NCI-H2227 (cell line): ENCODE results near the gene ITIH4.

Experiments
- DNase-seq: peaks from one replicate; lab custom pipeline; 2025; ENCODE audit not compliant: unreplicated experiment; lab: John Stamatoyannopoulos, UW

ITIH4 gene

DNA sequence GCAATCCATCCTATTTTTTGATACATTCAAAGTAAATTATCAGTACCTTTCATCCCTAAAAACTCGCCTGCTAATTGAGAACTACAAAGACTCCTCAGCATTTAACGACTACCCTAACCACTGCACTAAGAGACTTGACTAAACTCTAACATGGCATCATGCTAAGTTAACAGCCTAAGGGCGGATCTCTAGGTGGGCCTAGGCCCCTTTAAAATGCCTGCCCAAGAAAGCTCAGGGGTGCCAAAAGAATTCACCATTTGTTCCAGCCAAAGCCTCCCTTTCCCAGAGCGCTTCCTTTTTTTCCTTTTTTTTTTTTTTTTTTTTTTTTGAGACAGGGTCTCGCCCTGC, 59.2 kb downstream of the ITIH4 start:
- DNase-seq: peak; percentile 34

DNA sequence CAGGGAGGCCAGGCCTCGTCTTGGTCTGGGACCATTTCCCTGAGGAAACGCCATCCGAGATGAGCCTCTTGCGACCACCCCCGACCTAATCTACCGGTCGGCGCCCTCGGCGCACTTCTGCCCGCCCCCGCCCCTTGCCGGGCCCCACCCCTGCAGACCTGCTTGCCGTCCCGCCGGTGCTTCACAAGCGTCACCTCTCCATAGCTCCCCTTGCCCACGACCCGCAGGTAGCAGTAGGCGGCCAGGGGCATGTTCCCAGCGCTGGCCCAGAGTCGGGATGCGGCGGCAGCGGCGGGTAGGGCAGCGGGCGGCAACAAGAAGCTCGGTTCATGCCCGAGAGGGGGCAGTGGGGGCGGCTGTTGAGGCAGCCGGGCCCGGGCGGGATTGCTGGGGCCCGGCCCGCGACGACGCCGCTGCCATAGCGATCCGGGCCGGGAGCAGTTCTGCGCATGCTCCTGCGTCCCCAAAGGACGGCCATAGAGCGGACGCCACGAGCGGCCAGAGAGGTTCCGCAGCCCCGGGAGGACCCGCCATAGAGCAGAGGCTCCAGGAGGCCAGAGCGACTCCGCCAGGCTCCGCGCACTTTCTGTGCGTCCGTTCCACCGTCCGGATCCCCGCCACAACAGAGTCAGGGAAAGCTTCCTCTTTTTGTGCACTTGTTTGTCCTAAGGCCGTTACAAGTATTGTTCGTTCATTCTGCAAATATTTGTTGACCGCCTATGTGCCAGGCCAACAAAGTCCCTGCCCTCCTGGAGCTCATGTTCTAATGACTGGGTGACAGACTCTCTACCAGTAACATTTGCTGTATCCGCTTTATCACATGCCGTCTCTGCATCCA, 59.8 kb downstream of the ITIH4 start, which contains the start of gene NEK4:
Gene NEK4, minus strand, starts transcription at position 445 of the 838 bp plus-strand sequence. Its CDS starts 194 bp downstream, at position 251.
- peak; percentile 94 for DNase-seq

DNA sequence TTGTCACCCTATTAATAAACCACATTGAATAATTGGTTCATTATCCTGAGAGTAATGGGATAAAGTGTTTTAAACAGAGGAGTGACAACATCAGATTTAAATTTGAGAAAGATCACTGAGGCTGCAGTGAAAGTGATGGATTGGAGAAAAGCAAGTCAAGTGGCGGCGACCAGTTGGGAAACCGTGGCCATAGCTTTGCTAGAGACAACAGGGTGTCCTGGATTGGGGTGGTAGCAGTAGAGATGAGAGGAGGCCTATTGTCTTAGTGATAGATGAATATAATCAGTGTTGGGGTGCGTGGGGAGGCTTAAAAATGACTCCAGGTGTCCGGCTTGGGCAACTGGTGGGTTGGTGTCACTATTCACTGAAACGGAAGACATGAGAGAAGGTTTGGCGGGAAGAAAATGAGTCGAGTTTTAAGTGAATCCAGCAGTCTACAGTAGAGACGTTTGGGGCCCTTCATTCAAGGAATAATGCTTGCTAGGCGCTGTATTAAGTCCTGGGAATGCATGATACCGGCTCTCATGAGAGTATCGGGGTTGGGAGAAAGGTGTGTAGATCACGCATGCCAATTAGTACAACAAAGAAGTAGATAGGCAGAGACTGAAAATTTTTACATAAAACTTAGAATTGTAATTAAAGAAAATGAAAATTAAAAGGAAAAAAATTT, 60.6 kb downstream of the ITIH4 start:
- peak; percentile 21 for DNase-seq

DNA sequence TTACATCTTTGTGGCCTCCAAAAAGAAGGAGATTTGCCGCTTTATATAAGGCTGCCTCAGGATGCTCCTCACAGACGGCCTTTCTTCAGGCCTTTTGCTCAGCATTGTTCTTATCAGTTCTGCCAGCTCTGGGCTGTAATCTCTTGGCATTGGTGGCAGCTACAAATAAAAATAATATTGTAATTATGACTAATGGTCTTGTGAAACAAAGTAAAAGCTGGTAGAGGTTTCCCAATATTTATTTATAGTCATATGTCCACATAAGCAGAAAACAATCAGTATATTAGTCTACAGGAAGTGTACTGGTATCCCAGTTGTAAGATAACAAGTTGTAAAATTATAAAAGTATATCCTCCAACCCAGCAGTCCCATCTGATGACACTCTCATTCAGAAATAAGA, 67.0 kb downstream of the ITIH4 start:
- no peak for DNase-seq
